DND-41 (cell line): ENCODE results near the gene SLC25A42.

Experiments
- EZH2 ChIP-seq: IDR thresholded peaks from 3 replicates; pipeline ENCODE4 v1.6.1; 2012; ENCODE audit warnings: borderline replicate concordance, low read depth, mild to moderate bottlenecking, moderate library complexity, low read length, inconsistent platforms; ENCODE audit not compliant: severe bottlenecking
- TF ChIP-seq, protein P1 (sequence below): IDR thresholded peaks from 2 replicates; pipeline ENCODE4 v1.5.1; 2012; ENCODE audit warnings: borderline replicate concordance, low read length, moderate library complexity, mild to moderate bottlenecking; ENCODE audit not compliant: poor library complexity, severe bottlenecking; ENCODE audit errors: extremely low read depth

DNA sequence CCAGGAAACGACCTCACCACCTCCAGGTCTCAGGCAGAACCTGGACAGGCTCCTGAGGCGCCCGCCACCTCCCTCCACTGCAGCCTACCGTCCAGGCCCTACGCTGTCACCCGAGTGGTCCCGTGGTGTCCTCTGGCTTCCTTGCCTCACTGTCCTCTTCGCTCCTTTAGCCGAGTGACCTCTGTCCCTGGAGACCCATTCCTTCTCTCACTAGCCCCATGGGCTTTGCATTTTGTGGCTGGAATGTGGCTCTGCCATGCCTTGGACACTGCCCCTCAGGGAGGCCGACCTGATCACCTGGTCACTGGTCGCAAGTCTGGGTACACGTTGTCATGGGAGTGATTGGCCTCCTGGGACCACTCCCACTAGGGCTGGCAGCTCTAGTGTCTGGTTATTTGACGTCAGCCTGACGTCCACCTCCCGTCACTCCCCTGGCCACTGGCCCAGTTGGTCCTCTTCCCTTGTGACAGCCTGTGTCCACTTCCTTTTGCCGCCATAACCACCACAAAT lies 17.9 kb downstream of the SLC25A42 start:
- TF ChIP-seq, protein P1, sequence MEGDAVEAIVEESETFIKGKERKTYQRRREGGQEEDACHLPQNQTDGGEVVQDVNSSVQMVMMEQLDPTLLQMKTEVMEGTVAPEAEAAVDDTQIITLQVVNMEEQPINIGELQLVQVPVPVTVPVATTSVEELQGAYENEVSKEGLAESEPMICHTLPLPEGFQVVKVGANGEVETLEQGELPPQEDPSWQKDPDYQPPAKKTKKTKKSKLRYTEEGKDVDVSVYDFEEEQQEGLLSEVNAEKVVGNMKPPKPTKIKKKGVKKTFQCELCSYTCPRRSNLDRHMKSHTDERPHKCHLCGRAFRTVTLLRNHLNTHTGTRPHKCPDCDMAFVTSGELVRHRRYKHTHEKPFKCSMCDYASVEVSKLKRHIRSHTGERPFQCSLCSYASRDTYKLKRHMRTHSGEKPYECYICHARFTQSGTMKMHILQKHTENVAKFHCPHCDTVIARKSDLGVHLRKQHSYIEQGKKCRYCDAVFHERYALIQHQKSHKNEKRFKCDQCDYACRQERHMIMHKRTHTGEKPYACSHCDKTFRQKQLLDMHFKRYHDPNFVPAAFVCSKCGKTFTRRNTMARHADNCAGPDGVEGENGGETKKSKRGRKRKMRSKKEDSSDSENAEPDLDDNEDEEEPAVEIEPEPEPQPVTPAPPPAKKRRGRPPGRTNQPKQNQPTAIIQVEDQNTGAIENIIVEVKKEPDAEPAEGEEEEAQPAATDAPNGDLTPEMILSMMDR, result no peak
- no peak for TF ChIP-seq EZH2
